WTC11 (cell line): ENCODE results near the gene GCFC2. TPM values are rescaled to one million over a fixed set of nuclear protein-coding genes. Genes with fewer than 3 reads are reported as not detected.

Experiments used
- ATAC-seq: fragments of 200-7000 bp; cut with Tn5 transposase; 2 replicates; pipeline ENCODE4 v1.10.0; 2021; ENCODE audit warnings: mild to moderate bottlenecking, moderate library complexity
- CTCF ChIA-PET: fragments of 300-600 bp; sonication (Branson Sonifier 250); formaldehyde crosslinking; loops from one replicate; lab custom pipeline; 2021; ENCODE audit warnings: antibody characterized with exemption; lab: Charles Lee
- POLR2A ChIA-PET: fragments of 350-600 bp; sonication (Branson Sonifier 250); formaldehyde crosslinking; loops from one replicate; lab custom pipeline; 2021; ENCODE audit warnings: antibody characterized with exemption; lab: Charles Lee
- DNase-seq: peaks from one replicate; pipeline ENCODE4 v3.0.0; 2021; ENCODE audit warnings: low spot score
- H3K27ac Mint-ChIP-seq: 2 replicates; pipeline ENCODE4 v1.8.0; 2021; ENCODE audit warnings: mixed read lengths
- H3K27me3 Mint-ChIP-seq: 2 replicates; pipeline ENCODE4 v1.8.0; 2021; ENCODE audit warnings: low read depth, mild to moderate bottlenecking, moderate library complexity, mixed read lengths
- H3K36me3 Mint-ChIP-seq: 2 replicates; pipeline ENCODE4 v1.8.0; 2021; ENCODE audit warnings: mixed read lengths
- H3K4me1 Mint-ChIP-seq: 2 replicates; pipeline ENCODE4 v1.8.0; 2022; ENCODE audit warnings: mixed read lengths
- H3K4me3 Mint-ChIP-seq: 2 replicates; pipeline ENCODE4 v1.8.0; 2021; ENCODE audit warnings: mild to moderate bottlenecking, moderate library complexity, mixed read lengths
- H3K9me3 Mint-ChIP-seq: 2 replicates; pipeline ENCODE4 v1.8.0; 2021; ENCODE audit warnings: mixed read lengths
- CREB1 ChIP-seq: sonication (generic); formaldehyde crosslinking; IDR thresholded peaks from 2 replicates; pipeline ENCODE4 v1.8.0; 2023; ENCODE audit warnings: mild to moderate bottlenecking, missing genetic modification reagents
- E2F1 ChIP-seq: sonication (generic); formaldehyde crosslinking; IDR thresholded peaks from 2 replicates; pipeline ENCODE4 v1.8.0; 2022; ENCODE audit warnings: mild to moderate bottlenecking, missing genetic modification reagents
- ESRRA ChIP-seq: sonication (generic); formaldehyde crosslinking; IDR thresholded peaks from 2 replicates; pipeline ENCODE4 v1.8.1; 2022; ENCODE audit warnings: mild to moderate bottlenecking, missing genetic modification reagents, borderline replicate concordance
- FOXJ3 ChIP-seq: sonication (generic); formaldehyde crosslinking; IDR thresholded peaks from 2 replicates; pipeline ENCODE4 v1.9.0; 2021; ENCODE audit warnings: missing genetic modification reagents, mild to moderate bottlenecking, borderline replicate concordance
- GRHL2 ChIP-seq: fragments of 250-450 bp; sonication (Bioruptor Pico); IDR thresholded peaks from 2 replicates; pipeline ENCODE4 v1.8.0; 2022; ENCODE audit warnings: mild to moderate bottlenecking, moderate library complexity; ENCODE audit not compliant: insufficient replicate concordance, severe bottlenecking
- HMGXB4 ChIP-seq: sonication (generic); formaldehyde crosslinking; IDR thresholded peaks from 2 replicates; pipeline ENCODE4 v1.8.1; 2023; ENCODE audit warnings: mild to moderate bottlenecking, moderate library complexity, missing genetic modification reagents
- IRF2 ChIP-seq: sonication (generic); formaldehyde crosslinking; IDR thresholded peaks from 2 replicates; pipeline ENCODE4 v1.8.0; 2022; ENCODE audit warnings: low read depth, missing genetic modification reagents, borderline replicate concordance
- NFATC4 ChIP-seq: fragments of 250-450 bp; sonication (Bioruptor Pico); IDR thresholded peaks from 2 replicates; pipeline ENCODE4 v1.9.0; 2021; ENCODE audit warnings: mild to moderate bottlenecking
- NFE2L1 ChIP-seq: sonication (generic); formaldehyde crosslinking; IDR thresholded peaks from 2 replicates; pipeline ENCODE4 v1.8.1; 2023; ENCODE audit warnings: missing genetic modification reagents
- NR2C2 ChIP-seq: sonication (generic); formaldehyde crosslinking; IDR thresholded peaks from 2 replicates; pipeline ENCODE4 v1.8.0; 2022; ENCODE audit warnings: mild to moderate bottlenecking, missing genetic modification reagents
- NR3C1 ChIP-seq: sonication (generic); formaldehyde crosslinking; conservative IDR thresholded peaks from 2 replicates; pipeline ENCODE4 v1.8.1; 2023; ENCODE audit warnings: low read depth, mild to moderate bottlenecking, missing genetic modification reagents
- PRRX2 ChIP-seq: fragments of 250-450 bp; sonication (Bioruptor Pico); IDR thresholded peaks from 2 replicates; pipeline ENCODE4 v1.8.0; 2021; ENCODE audit warnings: mild to moderate bottlenecking
- SMAD3 ChIP-seq: sonication (generic); formaldehyde crosslinking; IDR thresholded peaks from 2 replicates; pipeline ENCODE4 v1.8.0; 2022; ENCODE audit warnings: missing genetic modification reagents, mild to moderate bottlenecking, borderline replicate concordance
- STAT6 ChIP-seq: sonication (generic); formaldehyde crosslinking; conservative IDR thresholded peaks from 2 replicates; pipeline ENCODE4 v1.8.1; 2023; ENCODE audit warnings: mild to moderate bottlenecking, low read depth, missing genetic modification reagents, moderate library complexity
- ZNF425 ChIP-seq: fragments of 250-450 bp; sonication (Bioruptor Pico); conservative IDR thresholded peaks from 2 replicates; pipeline ENCODE4 v1.9.0; 2021; ENCODE audit warnings: mild to moderate bottlenecking
- ZSCAN18 ChIP-seq: fragments of 250-450 bp; sonication (Bioruptor Pico); IDR thresholded peaks from 2 replicates; pipeline ENCODE4 v2.1.2; 2022; ENCODE audit warnings: mild to moderate bottlenecking, moderate library complexity
- total RNA-seq: library from RNA; stranded (reverse); gene quantifications from 3 replicates; pipeline ENCODE4 v1.2.3, GENCODE V29; 2021

Gene GCFC2
- total RNA-seq, 1 experiment from 2014 or later = 14.4 TPM

- POLR2A ChIA-PET = no interaction called here
- ATAC-seq = no peak
- peak overlapping the region; percentile 60 for H3K4me3 Mint-ChIP-seq
- peak overlapping the region; percentile 80; the same call in 1 of the 2 replicates for H3K27ac Mint-ChIP-seq
- H3K9me3 Mint-ChIP-seq = peaks cover 7% of the 10 kb centered on the region
- CTCF ChIA-PET = interaction anchor here (0.6 to 1.8 kb wide), 4 partner anchors 19 to 186 kb away, joined by 3 to 4 read pairs (median 3); no protein-coding TSS in a partner anchor
- peaks cover 12% of the 10 kb centered on the region for H3K36me3 Mint-ChIP-seq
- H3K4me1 Mint-ChIP-seq = peaks cover 15% of the 10 kb centered on the region
- no peak for DNase-seq
- no peaks in the 10 kb centered on the region for H3K27me3 Mint-ChIP-seq
- TF ChIP-seq NR3C1 (CRISPR knock-in tag) (no peak), NFE2L1 (no peak), SMAD3 (CRISPR knock-in tag) (no peak), NR2C2 (no peak), ESRRA (CRISPR knock-in tag) (no peak), IRF2 (CRISPR knock-in tag) (no peak), ZSCAN18 (CRISPR knock-in tag) (no peak), CREB1 (CRISPR knock-in tag) (no peak), NFATC4 (no peak), PRRX2 (CRISPR knock-in tag) (no peak), ZNF425 (CRISPR knock-in tag) (no peak), STAT6 (CRISPR knock-in tag) (no peak), HMGXB4 (no peak), FOXJ3 (CRISPR knock-in tag) (no peak), GRHL2 (CRISPR knock-in tag) (no peak)
These were observed 517 bp downstream of the GCFC2 start for GRCh38 chr2:75710220-75710576.

GRCh38 chr2:75709297-75709696, 1.4 kb downstream of the GCFC2 start:
- DNase-seq (no peak), ATAC-seq (no peak)
- peaks cover 14% of the 10 kb centered on the region for H3K4me1 Mint-ChIP-seq
- TF ChIP-seq E2F1 (CRISPR knock-in tag) = no peak
- ChIA-PET CTCF (interaction anchor here (1.3 to 1.8 kb wide), 2 partner anchors 33 to 187 kb away, joined by 3 to 4 read pairs; no protein-coding TSS in a partner anchor), POLR2A (no interaction called here)
- peak overlapping the region; percentile 60 for H3K4me3 Mint-ChIP-seq
- no peak overlapping the region for H3K27ac Mint-ChIP-seq
- peaks cover 21% of the 10 kb centered on the region for H3K36me3 Mint-ChIP-seq
- H3K9me3 Mint-ChIP-seq = peaks cover 7% of the 10 kb centered on the region
- H3K27me3 Mint-ChIP-seq = no peaks in the 10 kb centered on the region
